Fibroblast of skin of back (primary cell): ENCODE results near the gene ALLC.

Source experiments
- DNase-seq: peaks from one replicate; pipeline ENCODE4 v3.0.0-alpha.2; 2013

ALLC gene

DNA sequence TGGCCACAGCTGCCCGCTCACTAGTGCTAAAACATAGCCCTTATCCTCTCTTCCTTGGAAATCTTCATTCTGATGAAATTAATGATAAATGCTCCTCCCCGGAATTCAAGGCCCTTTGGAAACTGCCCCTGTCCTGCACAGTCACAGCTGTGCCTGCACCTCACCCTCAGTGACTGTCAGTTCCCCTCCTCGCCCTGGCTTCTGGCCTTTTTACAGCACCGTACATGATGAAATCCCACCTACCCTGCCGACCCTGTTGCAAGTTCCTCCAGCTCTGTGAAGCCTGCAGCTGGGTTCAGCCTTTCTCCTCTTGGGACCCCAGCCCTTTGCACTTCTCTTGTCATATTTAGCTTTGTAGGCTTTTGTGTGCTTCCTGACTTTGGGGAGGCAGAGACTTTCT is 93.8 kb downstream of the ALLC start:
- DNase-seq, result no peak
